PC-3 (cell line): ENCODE measurements around the gene ADGRG1. TPM values are rescaled to one million over a fixed set of nuclear protein-coding genes. Genes with fewer than 3 reads are reported as not detected.

Experiments used
- ATAC-seq: fragments of 200-7000 bp; cut with Tn5 transposase; 2 replicates; pipeline ENCODE4 v1.9.1; 2020; ENCODE audit warnings: mild to moderate bottlenecking, moderate library complexity
- BruUV-seq: library from RNA; stranded (reverse); fragments of 400-500 nt; replicated peaks from 2 replicates; lab custom pipeline; 2021; lab: Mats Ljungman, UMichigan
- CTCF ChIA-PET: fragments of 300-600 bp; sonication (Branson Sonifier 250); formaldehyde crosslinking; loops from one replicate; lab custom pipeline; 2022; ENCODE audit warnings: antibody characterized with exemption; lab: Charles Lee
- POLR2A ChIA-PET: fragments of 300-600 bp; sonication (Branson Sonifier 250); formaldehyde crosslinking; loops from one replicate; lab custom pipeline; 2022; ENCODE audit warnings: antibody characterized with exemption; ENCODE audit not compliant: unreplicated experiment; lab: Charles Lee
- DNase-seq: peaks from one replicate; pipeline ENCODE4 v3.0.0-alpha.2; 2015
- H2AFZ ChIP-seq: fragments of 300-600 bp; sonication (generic); 2 replicates; pipeline ENCODE4 v1.6.0; 2016; ENCODE audit warnings: antibody characterized with exemption, low read length
- H3F3A ChIP-seq: fragments of 300-600 bp; sonication (generic); one replicate; pipeline ENCODE4 v1.6.0; 2017; ENCODE audit warnings: antibody characterized with exemption, low read length, control low read depth, mild to moderate bottlenecking; ENCODE audit not compliant: unreplicated experiment
- H3K27ac ChIP-seq: fragments of 300-600 bp; sonication (generic); 2 replicates; pipeline ENCODE4 v1.5.1; 2016; ENCODE audit warnings: mild to moderate bottlenecking, low read length
- H3K27me3 ChIP-seq: fragments of 300-600 bp; sonication (generic); 2 replicates; pipeline ENCODE4 v1.6.1; 2016; ENCODE audit warnings: low read length, mixed read lengths
- H3K36me3 ChIP-seq: fragments of 300-600 bp; sonication (generic); 2 replicates; pipeline ENCODE4 v1.6.1; 2016; ENCODE audit warnings: low read depth, mixed run types, low read length, mixed read lengths
- H3K4me1 ChIP-seq: fragments of 300-600 bp; sonication (generic); 2 replicates; pipeline ENCODE4 v1.5.1; 2016; ENCODE audit warnings: low read length; ENCODE audit not compliant: insufficient read depth
- H3K4me2 ChIP-seq: fragments of 300-600 bp; sonication (generic); 2 replicates; pipeline ENCODE4 v1.6.0; 2016; ENCODE audit warnings: low read length
- H3K4me3 ChIP-seq: fragments of 300-600 bp; sonication (generic); 2 replicates; pipeline ENCODE4 v1.5.1; 2016; ENCODE audit warnings: mild to moderate bottlenecking, low read length, mixed read lengths
- H3K79me2 ChIP-seq: fragments of 300-600 bp; sonication (generic); 2 replicates; pipeline ENCODE4 v1.6.1; 2017; ENCODE audit warnings: low read length, mixed read lengths
- H3K9ac ChIP-seq: fragments of 300-600 bp; sonication (generic); 2 replicates; pipeline ENCODE4 v1.6.0; 2016; ENCODE audit warnings: mild to moderate bottlenecking, low read length
- H3K9me2 ChIP-seq: fragments of 300-600 bp; sonication (generic); replicated peaks from 2 replicates; pipeline ENCODE4 v1.6.1; 2016; ENCODE audit warnings: mixed run types, low read length, mixed read lengths
- H3K9me3 ChIP-seq: fragments of 300-600 bp; sonication (generic); 2 replicates; pipeline ENCODE4 v1.6.1; 2016; ENCODE audit warnings: low read length, mixed read lengths
- H4K20me1 ChIP-seq: fragments of 300-600 bp; sonication (generic); 2 replicates; pipeline ENCODE4 v1.6.1; 2016; ENCODE audit warnings: low read length, mixed read lengths
- EZH2 ChIP-seq: fragments of 300-600 bp; sonication (generic); IDR thresholded peaks from one replicate; pipeline ENCODE4 v1.6.1; 2017; ENCODE audit warnings: antibody characterized with exemption, mild to moderate bottlenecking, low read length; ENCODE audit not compliant: unreplicated experiment
- EZH2phosphoT487 ChIP-seq: fragments of 300-600 bp; sonication (generic); IDR thresholded peaks from 2 replicates; pipeline ENCODE4 v1.6.1; 2018; ENCODE audit warnings: mild to moderate bottlenecking, antibody characterized with exemption, low read length, borderline replicate concordance
- intact Hi-C: fragments of 100-400 bp; cut with micrococcal nuclease; formaldehyde crosslinking; loops from 2 replicates; pipeline ENCODE4 v1.9.0; 2023
- total RNA-seq: library from RNA; depleted of rRNA; stranded (reverse); fragments of >200 nt; gene quantifications from 2 replicates; pipeline ENCODE4 v1.2.3, GENCODE V29; 2014
- TF ChIP-seq, protein P1 (sequence below): fragments of 300-600 bp; sonication (generic); conservative IDR thresholded peaks from 2 replicates; pipeline ENCODE4 v1.5.1; 2017; ENCODE audit warnings: antibody characterized with exemption, low read depth, mild to moderate bottlenecking, low read length

Gene ADGRG1
- total RNA-seq, 1 experiment from 2014 or later, result 33.7 TPM

DNA sequence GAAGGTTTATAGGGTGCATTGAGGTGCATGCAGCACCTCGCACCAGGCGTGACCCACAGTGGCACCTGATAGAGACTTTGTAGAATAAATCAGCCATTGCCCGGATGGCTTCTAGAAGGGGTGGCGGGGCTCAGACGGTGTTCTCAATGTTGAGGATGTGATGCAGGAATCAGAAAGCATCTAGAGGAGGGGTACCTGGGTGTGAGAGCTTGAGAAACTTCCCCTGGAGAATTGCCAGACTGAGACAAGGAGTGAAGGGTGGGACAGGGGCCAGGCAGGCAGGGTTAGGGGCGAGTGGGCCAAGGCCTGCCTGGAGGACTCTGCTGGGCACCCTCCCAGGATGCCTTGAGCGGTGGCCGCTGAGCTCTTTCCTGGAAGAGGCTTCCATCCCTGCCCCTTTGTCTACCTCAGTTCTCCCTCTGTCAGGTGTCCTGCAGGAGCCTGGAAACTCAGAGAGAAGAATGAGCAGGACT lies 9.3 kb upstream of the ADGRG1 start:
- intact Hi-C loops, result no loop called here
- ATAC-seq, result no peak
- POLR2A ChIA-PET, result no interaction called here

DNA sequence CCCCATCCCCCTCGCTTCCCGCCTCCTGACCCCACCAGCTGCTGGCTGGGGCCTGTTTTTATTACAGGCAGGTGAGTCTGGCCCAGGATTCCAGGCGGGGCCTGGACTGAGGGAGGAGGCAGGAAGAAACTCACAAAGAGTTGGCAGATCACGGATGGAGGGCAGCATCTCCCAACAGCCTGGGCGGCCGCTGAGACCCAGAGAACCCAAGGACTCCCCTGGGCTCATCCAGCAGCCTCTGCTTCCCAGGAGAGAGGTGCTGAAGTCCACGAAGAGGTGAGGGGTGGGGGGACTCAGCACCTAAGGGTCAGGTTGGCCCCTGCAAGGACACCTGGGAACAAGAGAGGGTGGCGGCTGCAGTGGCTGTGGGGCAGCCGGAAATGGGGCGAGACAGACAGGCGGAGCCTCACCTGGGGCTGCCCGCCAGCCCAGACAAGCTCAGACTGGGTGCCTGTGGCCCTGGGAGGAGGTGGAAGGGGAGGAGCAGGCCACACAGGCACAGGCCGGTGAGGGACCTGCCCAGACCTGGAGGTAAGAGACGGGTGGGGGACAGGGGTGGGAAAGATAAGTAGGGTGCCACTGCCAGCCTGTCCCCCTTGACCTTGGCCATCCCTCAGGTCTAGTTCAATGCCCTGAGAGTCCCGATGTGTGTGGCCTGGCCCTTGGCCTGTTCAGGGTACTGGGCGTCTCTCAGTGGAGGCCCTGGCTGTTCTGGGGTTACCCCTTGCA lies 8.7 kb upstream of the ADGRG1 start:
- peaks cover 66% of the 10 kb centered on the region for H3K4me1 ChIP-seq
- H3K27ac ChIP-seq, result peak overlapping the region; percentile 99
- peaks cover 39% of the 10 kb centered on the region for H3K79me2 ChIP-seq
- H3K9me2 ChIP-seq, result no peaks in the 10 kb centered on the region
- POLR2A ChIA-PET, result no interaction called here
- H3K4me2 ChIP-seq, result peak overlapping the region; percentile 97
- no peak for TF ChIP-seq EZH2phosphoT487
- no peak for TF ChIP-seq EZH2
- TF ChIP-seq, protein P1, sequence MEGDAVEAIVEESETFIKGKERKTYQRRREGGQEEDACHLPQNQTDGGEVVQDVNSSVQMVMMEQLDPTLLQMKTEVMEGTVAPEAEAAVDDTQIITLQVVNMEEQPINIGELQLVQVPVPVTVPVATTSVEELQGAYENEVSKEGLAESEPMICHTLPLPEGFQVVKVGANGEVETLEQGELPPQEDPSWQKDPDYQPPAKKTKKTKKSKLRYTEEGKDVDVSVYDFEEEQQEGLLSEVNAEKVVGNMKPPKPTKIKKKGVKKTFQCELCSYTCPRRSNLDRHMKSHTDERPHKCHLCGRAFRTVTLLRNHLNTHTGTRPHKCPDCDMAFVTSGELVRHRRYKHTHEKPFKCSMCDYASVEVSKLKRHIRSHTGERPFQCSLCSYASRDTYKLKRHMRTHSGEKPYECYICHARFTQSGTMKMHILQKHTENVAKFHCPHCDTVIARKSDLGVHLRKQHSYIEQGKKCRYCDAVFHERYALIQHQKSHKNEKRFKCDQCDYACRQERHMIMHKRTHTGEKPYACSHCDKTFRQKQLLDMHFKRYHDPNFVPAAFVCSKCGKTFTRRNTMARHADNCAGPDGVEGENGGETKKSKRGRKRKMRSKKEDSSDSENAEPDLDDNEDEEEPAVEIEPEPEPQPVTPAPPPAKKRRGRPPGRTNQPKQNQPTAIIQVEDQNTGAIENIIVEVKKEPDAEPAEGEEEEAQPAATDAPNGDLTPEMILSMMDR, result no peak
- peak; percentile 61 for DNase-seq
- H3K27me3 ChIP-seq, result no peaks in the 10 kb centered on the region
- no peaks in the 10 kb centered on the region for H3F3A ChIP-seq
- CTCF ChIA-PET, result no interaction called here
- H3K9me3 ChIP-seq, result no peaks in the 10 kb centered on the region
- H2AFZ ChIP-seq, result 0 out of 2 replicates have a peak overlapping the region, but pooled peaks have one; percentile 38
- H3K36me3 ChIP-seq, result no peaks in the 10 kb centered on the region
- ATAC-seq, result peak; percentile 14; the same call in 1 of the 2 replicates
- intact Hi-C loops, result no loop called here
- H3K9ac ChIP-seq, result peak overlapping the region; percentile 90
- peak overlapping the region; percentile 76 for H3K4me3 ChIP-seq
- no TSS peak for BruUV-seq
- H4K20me1 ChIP-seq, result no peaks in the 10 kb centered on the region

More for the DNA sequence above, 9.3 kb upstream of the ADGRG1 start:
- H3K27me3 ChIP-seq, result no peaks in the 10 kb centered on the region
- peak overlapping the region; percentile 97 for H3K4me2 ChIP-seq
- H3K27ac ChIP-seq, result peak overlapping the region; percentile 99
- peaks cover 33% of the 10 kb centered on the region for H3K79me2 ChIP-seq
- CTCF ChIA-PET, result no interaction called here
- H2AFZ ChIP-seq, result no peak overlapping the region
- no peaks in the 10 kb centered on the region for H3K9me3 ChIP-seq
- H4K20me1 ChIP-seq, result no peaks in the 10 kb centered on the region
- TF ChIP-seq EZH2, result no peak
- TF ChIP-seq, protein P1, result no peak
- TF ChIP-seq EZH2phosphoT487, result no peak
- no peaks in the 10 kb centered on the region for H3F3A ChIP-seq
- H3K4me3 ChIP-seq, result peak overlapping the region; percentile 76; the same call in 1 of the 2 replicates
- H3K36me3 ChIP-seq, result no peaks in the 10 kb centered on the region
- peak overlapping the region; percentile 90 for H3K9ac ChIP-seq
- no TSS peak for BruUV-seq
- no peaks in the 10 kb centered on the region for H3K9me2 ChIP-seq
- peaks cover 62% of the 10 kb centered on the region for H3K4me1 ChIP-seq
- no peak for DNase-seq
